ENCODE measurements around the gene VWF.
"Not testable (repeated sequence)": the region's sequence is repeated elsewhere in the genome, so short reads cannot be mapped to it uniquely, and the experiment has no call there.

The VWF gene

DNA sequence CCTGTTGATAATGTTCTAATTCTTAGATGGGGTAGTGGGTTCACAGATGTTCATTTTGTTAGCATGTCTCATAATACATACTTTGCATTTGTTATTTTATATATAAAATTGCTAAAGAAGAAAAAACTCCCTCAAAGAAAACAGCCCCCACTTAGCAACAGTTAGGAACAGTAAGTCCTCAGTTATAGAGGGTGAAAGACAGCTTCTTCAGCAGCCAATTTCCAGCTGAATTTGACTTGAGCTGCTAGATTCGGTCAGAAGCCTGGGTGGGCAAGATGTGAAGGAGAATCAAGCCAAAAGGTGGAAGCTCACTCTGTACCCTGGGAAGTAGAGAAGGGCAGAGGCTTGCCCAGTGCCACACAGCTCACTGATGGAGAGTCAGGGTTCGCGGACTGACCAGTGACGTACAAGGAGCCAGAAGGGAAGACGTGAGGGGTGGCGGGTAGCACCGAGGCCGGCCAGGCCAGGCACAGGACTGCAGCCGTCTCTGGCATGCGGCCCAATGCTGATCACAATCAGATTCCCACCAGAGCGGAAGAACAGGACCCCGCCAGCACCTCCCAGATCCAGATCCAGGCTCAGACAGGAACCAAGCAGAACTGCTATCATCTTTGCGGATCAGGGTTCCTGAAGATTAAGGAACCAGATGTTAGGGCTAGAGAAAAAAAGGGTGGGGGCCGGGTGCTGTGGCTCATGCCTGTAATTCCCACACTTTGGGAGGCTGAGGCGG lies 30.4 kb upstream of the VWF start:
- no peak overlapping the region for H3K4me3 ChIP-seq (ENCODE audit: low read depth, low read length, poor library complexity, severe bottlenecking)
- 0 out of 2 replicates have a peak, but pooled peaks cover 8% of the 10 kb centered on the region for H3K27me3 ChIP-seq (ENCODE audit: insufficient read depth, low read length)
- no peaks in the 10 kb centered on the region for H3K79me2 ChIP-seq (ENCODE audit: insufficient read depth, low read length)
- no peaks in the 10 kb centered on the region for H3K36me3 ChIP-seq (ENCODE audit: insufficient read depth, low read length)
- no peaks in the 10 kb centered on the region for H4K20me1 ChIP-seq (ENCODE audit: insufficient read depth, low read length)
- no peaks in the 10 kb centered on the region for H3K9me3 ChIP-seq (ENCODE audit: low read length)
- H3F3A ChIP-seq (ENCODE audit: insufficient read depth, low read length): no peaks in the 10 kb centered on the region
- H3K9me2 ChIP-seq (ENCODE audit: low read depth, low read length): no peaks in the 10 kb centered on the region
- no peak overlapping the region for H3K9ac ChIP-seq (ENCODE audit: low read length)
- no peaks in the 10 kb centered on the region for H3K4me1 ChIP-seq (ENCODE audit: insufficient read depth, low read length, severe bottlenecking)
- no peak overlapping the region for H3K27ac ChIP-seq (ENCODE audit: low read depth, low read length, poor library complexity, severe bottlenecking)
- no peak overlapping the region for H2AFZ ChIP-seq (ENCODE audit: low read length)
- no peak overlapping the region for H3K4me2 ChIP-seq (ENCODE audit: low read length)
- TF ChIP-seq EZH2 (IDR thresholded peaks at IDR 0.05; ENCODE audit: borderline replicate concordance, low read length): no peak
- TF ChIP-seq, protein P1, sequence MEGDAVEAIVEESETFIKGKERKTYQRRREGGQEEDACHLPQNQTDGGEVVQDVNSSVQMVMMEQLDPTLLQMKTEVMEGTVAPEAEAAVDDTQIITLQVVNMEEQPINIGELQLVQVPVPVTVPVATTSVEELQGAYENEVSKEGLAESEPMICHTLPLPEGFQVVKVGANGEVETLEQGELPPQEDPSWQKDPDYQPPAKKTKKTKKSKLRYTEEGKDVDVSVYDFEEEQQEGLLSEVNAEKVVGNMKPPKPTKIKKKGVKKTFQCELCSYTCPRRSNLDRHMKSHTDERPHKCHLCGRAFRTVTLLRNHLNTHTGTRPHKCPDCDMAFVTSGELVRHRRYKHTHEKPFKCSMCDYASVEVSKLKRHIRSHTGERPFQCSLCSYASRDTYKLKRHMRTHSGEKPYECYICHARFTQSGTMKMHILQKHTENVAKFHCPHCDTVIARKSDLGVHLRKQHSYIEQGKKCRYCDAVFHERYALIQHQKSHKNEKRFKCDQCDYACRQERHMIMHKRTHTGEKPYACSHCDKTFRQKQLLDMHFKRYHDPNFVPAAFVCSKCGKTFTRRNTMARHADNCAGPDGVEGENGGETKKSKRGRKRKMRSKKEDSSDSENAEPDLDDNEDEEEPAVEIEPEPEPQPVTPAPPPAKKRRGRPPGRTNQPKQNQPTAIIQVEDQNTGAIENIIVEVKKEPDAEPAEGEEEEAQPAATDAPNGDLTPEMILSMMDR (IDR thresholded peaks at IDR 0.05; ENCODE audit: low read length): no peak

DNA sequence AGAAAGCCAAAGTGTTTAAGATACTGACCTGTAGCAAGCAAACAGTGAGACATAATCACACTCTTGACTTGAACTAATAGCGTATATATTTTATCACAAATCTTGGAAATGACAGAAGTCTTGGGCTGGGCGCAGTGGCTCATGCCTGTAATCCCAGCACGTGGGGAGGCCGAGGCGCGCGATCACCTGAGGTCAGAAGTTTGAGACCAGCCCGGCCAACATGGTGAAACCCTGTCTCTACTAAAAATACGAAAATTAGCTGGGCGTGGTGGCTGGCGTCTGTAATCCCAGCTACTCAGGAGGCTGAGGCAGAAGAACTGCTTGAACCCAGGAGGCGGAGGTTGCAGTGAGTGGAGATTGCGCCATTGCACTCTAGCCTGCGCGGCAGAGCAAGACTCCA lies 24.3 kb upstream of the VWF start:
- not testable (repeated sequence) for H3K4me2 ChIP-seq (ENCODE audit: low read length); H3K9ac ChIP-seq (ENCODE audit: low read length); H4K20me1 ChIP-seq (ENCODE audit: insufficient read depth, low read length); H3F3A ChIP-seq (ENCODE audit: insufficient read depth, low read length); H3K9me2 ChIP-seq (ENCODE audit: low read depth, low read length); H3K27me3 ChIP-seq (ENCODE audit: insufficient read depth, low read length); H2AFZ ChIP-seq (ENCODE audit: low read length); H3K36me3 ChIP-seq (ENCODE audit: insufficient read depth, low read length); H3K79me2 ChIP-seq (ENCODE audit: insufficient read depth, low read length); H3K9me3 ChIP-seq (ENCODE audit: low read length); H3K4me3 ChIP-seq (ENCODE audit: low read depth, low read length, poor library complexity, severe bottlenecking); H3K27ac ChIP-seq (ENCODE audit: low read depth, low read length, poor library complexity, severe bottlenecking); H3K4me1 ChIP-seq (ENCODE audit: insufficient read depth, low read length, severe bottlenecking)

DNA sequence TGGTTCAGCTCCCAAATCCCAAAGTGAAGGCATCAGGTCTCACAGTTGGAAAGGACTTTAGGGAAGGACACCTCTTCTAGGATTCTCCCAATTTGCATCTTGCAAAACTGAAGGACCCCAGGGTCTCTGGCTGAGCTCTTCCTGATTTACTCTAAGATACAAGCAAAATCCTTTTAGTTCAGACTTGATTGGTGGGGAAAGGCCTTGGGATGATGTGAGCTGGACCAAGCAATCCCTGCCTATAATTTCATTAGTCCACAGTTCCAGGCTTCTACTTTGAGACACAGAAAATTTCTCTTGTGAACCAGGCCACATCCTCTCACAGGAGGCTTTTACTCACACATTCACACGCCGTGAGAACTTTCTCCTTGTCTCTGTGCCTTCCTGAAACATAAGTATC lies 23.6 kb upstream of the VWF start:
- Histone ChIP-seq H3F3A (ENCODE audit: insufficient read depth, low read length) (no peaks in the 10 kb centered on the region), H3K9me2 (ENCODE audit: low read depth, low read length) (no peaks in the 10 kb centered on the region), H3K4me3 (ENCODE audit: low read depth, low read length, poor library complexity, severe bottlenecking) (no peak overlapping the region), H3K36me3 (ENCODE audit: insufficient read depth, low read length) (no peaks in the 10 kb centered on the region), H4K20me1 (ENCODE audit: insufficient read depth, low read length) (no peaks in the 10 kb centered on the region), H2AFZ (ENCODE audit: low read length) (no peak overlapping the region), H3K27me3 (ENCODE audit: insufficient read depth, low read length) (no peaks in the 10 kb centered on the region), H3K9ac (ENCODE audit: low read length) (no peak overlapping the region), H3K27ac (ENCODE audit: low read depth, low read length, poor library complexity, severe bottlenecking) (no peak overlapping the region), H3K4me2 (ENCODE audit: low read length) (no peak overlapping the region), H3K4me1 (ENCODE audit: insufficient read depth, low read length, severe bottlenecking) (no peaks in the 10 kb centered on the region), H3K79me2 (ENCODE audit: insufficient read depth, low read length) (no peaks in the 10 kb centered on the region), H3K9me3 (ENCODE audit: low read length) (no peaks in the 10 kb centered on the region)
- no peak for TF ChIP-seq EZH2 (IDR thresholded peaks at IDR 0.05; ENCODE audit: borderline replicate concordance, low read length)
- TF ChIP-seq, protein P1 (IDR thresholded peaks at IDR 0.05; ENCODE audit: low read length): no peak

DNA sequence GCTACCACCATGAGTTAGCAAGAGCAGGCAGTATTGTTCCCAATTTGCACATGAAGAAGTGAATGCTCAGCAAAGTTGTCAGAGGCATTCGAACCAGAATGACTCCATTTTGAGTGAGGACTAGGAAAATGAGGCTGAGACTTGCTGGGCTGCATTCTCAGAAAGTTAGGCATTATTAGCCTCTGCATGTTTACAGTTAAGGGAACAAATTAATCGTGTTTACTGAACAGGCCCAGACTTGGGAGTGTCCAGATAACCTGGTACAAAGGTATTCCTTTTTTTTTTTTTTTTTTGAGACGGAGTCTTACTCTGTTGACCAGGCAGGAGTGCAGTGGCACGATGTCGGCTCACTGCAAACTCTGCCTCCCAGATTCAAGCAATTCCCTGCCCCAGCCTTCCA lies 22.5 kb upstream of the VWF start:
- no peak overlapping the region for H3K4me2 ChIP-seq (ENCODE audit: low read length)
- no peak overlapping the region for H3K9ac ChIP-seq (ENCODE audit: low read length)
- no peaks in the 10 kb centered on the region for H3K79me2 ChIP-seq (ENCODE audit: insufficient read depth, low read length)
- H3K27ac ChIP-seq (ENCODE audit: low read depth, low read length, poor library complexity, severe bottlenecking): no peak overlapping the region
- no peaks in the 10 kb centered on the region for H3K4me1 ChIP-seq (ENCODE audit: insufficient read depth, low read length, severe bottlenecking)
- H3K4me3 ChIP-seq (ENCODE audit: low read depth, low read length, poor library complexity, severe bottlenecking): no peak overlapping the region
- H3K27me3 ChIP-seq (ENCODE audit: insufficient read depth, low read length): no peaks in the 10 kb centered on the region
- H3K9me3 ChIP-seq (ENCODE audit: low read length): no peaks in the 10 kb centered on the region
- TF ChIP-seq, protein P1 (IDR thresholded peaks at IDR 0.05; ENCODE audit: low read length): no peak
- no peak for TF ChIP-seq EZH2 (IDR thresholded peaks at IDR 0.05; ENCODE audit: borderline replicate concordance, low read length)
- no peak overlapping the region for H2AFZ ChIP-seq (ENCODE audit: low read length)
- H4K20me1 ChIP-seq (ENCODE audit: insufficient read depth, low read length): no peaks in the 10 kb centered on the region
- no peaks in the 10 kb centered on the region for H3K36me3 ChIP-seq (ENCODE audit: insufficient read depth, low read length)
- no peaks in the 10 kb centered on the region for H3F3A ChIP-seq (ENCODE audit: insufficient read depth, low read length)
- H3K9me2 ChIP-seq (ENCODE audit: low read depth, low read length): no peaks in the 10 kb centered on the region

Data from OCI-LY1 (cell line).